A673 (cell line): Measurements from ENCODE around the gene PROX1.

Experiments used
- EZH2 ChIP-seq: fragments of 200-600 bp; sonication (generic); IDR thresholded peaks from 2 replicates; pipeline ENCODE4 v1.6.1; 2017; ENCODE audit warnings: borderline replicate concordance, low read depth, mild to moderate bottlenecking, mixed read lengths, antibody characterized with exemption, low read length; ENCODE audit not compliant: poor library complexity, severe bottlenecking
- TF ChIP-seq, protein P1 (sequence below): fragments of 300-800, 200-600 bp; sonication (generic); conservative IDR thresholded peaks from 2 replicates; pipeline ENCODE4 v1.5.1; 2017; ENCODE audit warnings: low read depth, mild to moderate bottlenecking, antibody characterized with exemption, low read length, moderate library complexity, mixed read lengths

- TF ChIP-seq, protein P1, sequence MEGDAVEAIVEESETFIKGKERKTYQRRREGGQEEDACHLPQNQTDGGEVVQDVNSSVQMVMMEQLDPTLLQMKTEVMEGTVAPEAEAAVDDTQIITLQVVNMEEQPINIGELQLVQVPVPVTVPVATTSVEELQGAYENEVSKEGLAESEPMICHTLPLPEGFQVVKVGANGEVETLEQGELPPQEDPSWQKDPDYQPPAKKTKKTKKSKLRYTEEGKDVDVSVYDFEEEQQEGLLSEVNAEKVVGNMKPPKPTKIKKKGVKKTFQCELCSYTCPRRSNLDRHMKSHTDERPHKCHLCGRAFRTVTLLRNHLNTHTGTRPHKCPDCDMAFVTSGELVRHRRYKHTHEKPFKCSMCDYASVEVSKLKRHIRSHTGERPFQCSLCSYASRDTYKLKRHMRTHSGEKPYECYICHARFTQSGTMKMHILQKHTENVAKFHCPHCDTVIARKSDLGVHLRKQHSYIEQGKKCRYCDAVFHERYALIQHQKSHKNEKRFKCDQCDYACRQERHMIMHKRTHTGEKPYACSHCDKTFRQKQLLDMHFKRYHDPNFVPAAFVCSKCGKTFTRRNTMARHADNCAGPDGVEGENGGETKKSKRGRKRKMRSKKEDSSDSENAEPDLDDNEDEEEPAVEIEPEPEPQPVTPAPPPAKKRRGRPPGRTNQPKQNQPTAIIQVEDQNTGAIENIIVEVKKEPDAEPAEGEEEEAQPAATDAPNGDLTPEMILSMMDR: no peak
- TF ChIP-seq EZH2: no peak
Observed at GRCh38 chr1:214018386-214019268, 30.9 kb downstream of the PROX1 start.
